HG03378 (cell line): ENCODE results near the gene MAP2K6.

Experiments
- ATAC-seq: cut with Tn5 transposase; IDR thresholded peaks from one replicate; pipeline ENCODE4 v1.9.1; 2021; ENCODE audit warnings: mild to moderate bottlenecking, moderate library complexity; ENCODE audit not compliant: unreplicated experiment

The MAP2K6 gene

DNA sequence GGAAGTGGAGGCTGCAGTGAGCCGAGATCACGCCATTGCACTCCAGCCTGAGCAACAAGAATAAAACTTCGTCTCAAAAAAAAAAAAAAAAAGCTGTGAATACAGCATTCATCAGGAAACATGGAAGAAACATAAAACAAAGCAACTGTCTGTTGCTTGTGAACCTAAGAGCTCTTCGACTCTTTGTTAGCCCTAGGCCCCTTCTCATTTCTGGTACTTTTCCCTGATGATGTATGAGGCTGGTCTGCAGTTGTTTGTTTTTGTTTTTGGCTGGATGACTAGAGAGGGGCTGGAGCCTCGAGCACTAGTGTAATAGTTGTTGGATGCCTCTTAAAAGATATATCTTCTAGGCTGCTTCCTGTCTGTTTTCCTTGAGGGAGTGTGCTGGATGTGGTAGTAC lies 113.5 kb downstream of the MAP2K6 start:
- ATAC-seq, result no peak

DNA sequence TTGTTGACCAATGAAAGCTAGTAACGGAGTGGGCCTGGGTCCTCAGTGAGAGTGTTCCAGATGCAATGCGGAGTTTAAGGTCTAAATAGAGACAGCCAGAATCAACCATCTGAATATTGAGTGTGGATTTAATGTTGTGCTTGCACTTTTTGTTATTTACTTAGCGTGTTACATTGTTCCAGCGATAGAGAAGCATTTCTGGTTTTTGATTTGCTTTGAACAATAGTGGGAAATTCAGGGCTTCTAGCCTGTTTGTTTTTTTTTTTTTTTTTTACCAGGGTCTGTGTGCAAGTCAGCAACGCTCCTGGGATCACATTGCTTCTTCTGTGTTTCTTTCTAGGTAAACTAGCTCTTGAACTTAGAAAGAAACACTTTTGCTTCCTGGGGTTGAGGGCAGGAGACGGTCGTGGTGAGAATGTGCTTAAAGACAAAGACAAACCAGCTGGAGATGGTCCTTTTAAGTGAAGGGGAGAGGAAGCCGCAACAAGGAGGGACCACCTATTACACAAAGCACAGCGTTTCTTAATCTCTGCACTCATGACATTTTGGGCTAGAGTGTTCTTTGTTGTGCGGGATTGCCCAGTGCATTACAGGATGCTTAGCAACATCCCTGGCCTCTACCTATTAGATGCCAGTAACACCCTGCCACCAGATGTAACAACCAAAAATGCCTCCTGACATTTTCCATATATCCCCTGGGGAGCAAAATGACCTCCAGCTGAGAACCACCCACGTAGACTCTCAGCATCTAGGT lies 119.2 kb downstream of the MAP2K6 start:
- no peak for ATAC-seq

DNA sequence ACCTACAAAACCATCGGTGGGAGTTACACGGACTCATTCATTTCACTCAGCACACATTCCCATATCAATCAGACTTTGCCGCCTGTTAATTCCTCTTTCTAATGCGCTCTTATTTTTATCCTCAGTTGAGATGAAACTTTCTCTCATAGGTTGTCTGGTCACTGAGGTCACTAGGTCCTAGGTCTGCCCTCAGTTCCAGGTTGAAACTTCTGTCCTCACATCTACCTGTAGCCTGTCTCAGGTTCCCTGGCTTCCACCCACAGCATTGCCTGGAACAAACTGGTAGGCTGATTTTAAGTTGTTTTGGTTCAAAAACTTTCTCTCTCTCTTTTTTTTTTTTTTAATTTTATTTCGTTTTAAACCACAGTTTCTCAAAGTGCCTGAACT lies 119.7 kb downstream of the MAP2K6 start:
- ATAC-seq, result no peak

- ATAC-seq, result no peak
Measured at GRCh38 chr17:69535016-69535570, 120.6 kb downstream of the MAP2K6 start.

DNA sequence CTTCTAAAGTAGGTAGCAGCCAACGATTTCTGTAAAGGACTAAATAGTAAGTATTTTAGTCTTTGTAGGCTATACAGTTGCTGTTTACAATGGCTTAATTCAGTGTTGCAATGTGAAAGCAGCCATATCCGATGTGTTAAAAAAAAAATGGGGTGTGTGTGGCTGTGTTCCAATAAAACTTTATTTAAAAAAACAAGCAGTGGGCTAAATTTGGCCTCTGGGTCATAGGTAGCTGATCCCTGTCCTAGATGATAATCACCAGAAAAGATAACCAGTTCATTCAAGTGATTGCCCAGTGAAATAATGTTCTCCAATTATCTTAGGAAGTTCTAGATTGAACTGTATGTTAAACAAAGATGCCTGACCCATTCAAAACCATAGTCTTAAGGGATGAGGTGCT lies 124.3 kb downstream of the MAP2K6 start:
- ATAC-seq, result no peak

GRCh38 chr17:69539274-69539673 lies 124.8 kb downstream of the MAP2K6 start:
- no peak for ATAC-seq

DNA sequence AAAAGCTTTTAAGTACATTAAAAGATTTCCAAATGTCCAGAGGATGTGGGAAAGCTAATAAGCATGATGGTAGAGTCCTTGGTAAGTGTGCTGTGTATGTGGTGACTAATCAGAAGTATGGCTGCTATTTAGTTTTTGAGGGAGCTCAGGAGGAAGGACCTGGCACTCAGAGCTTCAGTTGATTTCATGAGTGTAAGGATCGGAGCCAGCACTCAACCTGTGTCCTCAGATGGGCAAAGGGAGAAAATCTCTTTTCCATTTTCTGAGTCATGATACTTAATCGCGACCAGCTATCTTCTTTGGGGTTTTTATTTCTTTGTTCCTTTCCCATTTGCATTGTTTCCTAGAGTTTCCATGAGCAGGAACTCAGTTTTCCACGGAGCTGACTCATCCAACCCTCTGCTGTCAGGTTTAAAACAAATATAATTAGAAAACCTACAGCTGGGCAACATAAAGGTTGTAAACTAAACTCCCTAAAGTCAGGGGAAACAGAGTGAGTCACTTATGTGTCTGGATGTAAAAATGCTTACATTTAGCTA lies 125.4 kb downstream of the MAP2K6 start:
- ATAC-seq, result no peak

DNA sequence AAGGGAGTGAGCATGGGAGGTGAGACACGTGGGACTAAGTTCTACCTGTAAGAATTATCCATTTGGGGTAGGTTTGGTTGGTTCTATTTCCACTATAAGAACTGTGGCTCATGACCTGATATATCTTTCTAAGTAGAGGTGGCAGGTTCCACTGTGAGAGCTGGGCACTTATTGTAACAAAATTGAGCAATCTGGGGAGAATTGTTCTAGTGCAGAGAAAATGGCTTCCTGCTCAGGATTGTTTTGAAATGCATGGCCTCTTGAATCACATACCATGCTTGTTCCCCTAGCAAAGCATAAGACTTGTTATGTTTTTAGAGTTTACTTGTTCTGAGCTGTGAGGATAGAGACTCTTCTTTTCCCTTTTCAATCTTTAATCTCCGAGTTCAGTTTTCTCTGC lies 125.9 kb downstream of the MAP2K6 start:
- ATAC-seq, result no peak

DNA sequence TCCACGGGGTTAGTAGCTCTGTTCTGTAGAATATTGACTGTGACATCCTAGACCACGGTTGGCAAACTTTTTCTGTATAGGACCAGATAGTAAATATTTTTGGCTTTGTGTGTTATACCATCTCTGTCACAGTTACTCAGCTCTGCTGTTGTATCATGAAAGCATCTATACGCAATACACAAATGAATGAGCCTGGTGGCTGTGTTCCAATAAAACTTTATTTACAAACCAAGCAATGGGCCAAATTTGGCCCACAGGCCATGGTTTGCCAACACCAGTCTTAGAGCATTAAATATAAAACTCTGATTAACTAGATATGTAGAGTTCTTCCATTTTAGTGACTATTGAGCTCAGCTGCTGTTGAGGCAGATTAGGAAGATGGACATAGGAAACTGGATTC lies 132.7 kb downstream of the MAP2K6 start:
- no peak for ATAC-seq

GRCh38 chr17:69547947-69548346 lies 133.4 kb downstream of the MAP2K6 start:
- ATAC-seq, result no peak

GRCh38 chr17:69551212-69552010 lies 136.9 kb downstream of the MAP2K6 start:
- no peak for ATAC-seq

GRCh38 chr17:69552986-69553667 lies 138.6 kb downstream of the MAP2K6 start:
- ATAC-seq, result no peak

- ATAC-seq, result no peak
Measured at GRCh38 chr17:69555056-69555455, 140.6 kb downstream of the MAP2K6 start.

GRCh38 chr17:69557339-69557738 lies 142.8 kb downstream of the MAP2K6 start:
- no peak for ATAC-seq

GRCh38 chr17:69558796-69559195 lies 144.3 kb downstream of the MAP2K6 start:
- ATAC-seq, result no peak

DNA sequence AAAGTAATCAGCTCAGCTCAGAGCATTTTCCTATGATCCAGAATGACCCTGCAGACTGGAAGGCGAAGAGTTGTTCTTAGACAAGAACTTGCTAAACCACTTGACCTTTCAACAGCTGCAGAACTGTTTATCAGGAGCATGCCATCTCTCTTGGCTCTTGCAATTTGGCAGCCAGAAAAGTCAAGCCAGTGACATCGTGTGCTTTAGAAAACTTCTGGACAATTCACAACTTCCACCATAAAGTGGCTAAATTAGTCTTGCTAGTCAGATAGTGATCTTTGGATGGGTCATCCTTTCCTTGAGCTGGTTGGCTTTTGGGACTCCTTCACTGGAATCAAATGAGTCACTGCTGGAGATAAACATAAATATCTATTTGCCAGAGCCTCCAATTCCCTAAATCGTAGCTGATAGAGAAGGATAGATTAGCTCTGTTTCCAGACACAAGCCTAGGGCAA lies 146.5 kb downstream of the MAP2K6 start:
- no peak for ATAC-seq

GRCh38 chr17:69561462-69561861 lies 147.0 kb downstream of the MAP2K6 start:
- ATAC-seq, result no peak

- no peak for ATAC-seq
Measured at GRCh38 chr17:69565447-69565846, 150.9 kb downstream of the MAP2K6 start.

DNA sequence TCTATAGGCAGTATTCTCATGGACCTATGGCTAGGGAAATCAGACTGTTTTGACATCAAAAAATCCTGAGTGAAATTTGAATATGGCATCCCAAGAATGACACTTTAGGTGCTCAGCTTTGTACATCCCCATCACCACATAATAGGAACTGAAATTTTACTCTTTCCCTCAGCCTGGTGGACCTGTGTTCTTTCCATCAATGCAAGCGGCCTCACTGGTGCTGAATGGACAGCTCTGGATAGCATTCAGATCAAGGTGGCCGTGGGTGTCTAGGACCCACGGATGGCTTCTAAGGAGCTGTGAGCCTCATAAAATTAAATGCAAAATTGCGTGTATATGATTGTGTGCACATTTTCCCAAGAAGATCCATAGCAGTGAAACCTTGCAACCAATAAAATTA lies 152.6 kb downstream of the MAP2K6 start:
- no peak for ATAC-seq

GRCh38 chr17:69572747-69573146 lies 158.2 kb downstream of the MAP2K6 start:
- ATAC-seq, result no peak

DNA sequence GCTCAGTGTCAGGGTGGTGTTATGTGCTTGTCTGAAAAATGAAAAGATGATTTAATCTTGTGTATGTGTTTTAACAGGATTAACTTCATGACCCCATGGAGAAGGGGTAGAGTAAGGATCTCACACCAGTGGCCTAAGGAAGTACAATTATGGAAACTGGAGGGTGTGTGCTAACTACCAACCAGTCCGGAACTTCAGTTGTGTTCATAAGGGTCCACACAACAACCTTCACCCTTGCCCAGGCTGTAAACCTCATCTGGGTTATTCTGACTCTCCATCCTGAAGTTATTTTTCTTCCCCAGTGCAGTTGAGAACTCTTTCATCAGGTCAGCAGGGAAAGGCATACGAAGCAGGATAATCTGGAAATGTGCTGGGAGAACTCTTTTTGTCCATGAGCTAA lies 158.9 kb downstream of the MAP2K6 start:
- no peak for ATAC-seq
